Lower leg skin (tissue), 3 donors: ENCODE data around the gene VAMP8.

ENCODE experiments used
- CTCF ChIP-seq, 3 donors: fragments of 450-650 bp; IDR thresholded peaks; one replicate each; pipeline ENCODE4 v1.5.1; 2016; ENCODE audit warnings: antibody characterized with exemption in 3 of 3, mild to moderate bottlenecking in 3 of 3, moderate library complexity in 2 of 3
- POLR2A ChIP-seq, 2 donors: fragments of 450-650 bp; IDR thresholded peaks; one replicate each; pipeline ENCODE4 v1.6.1; 2016 to 2017; ENCODE audit warnings: antibody characterized with exemption in 2 of 2, mild to moderate bottlenecking in 1 of 2, moderate library complexity in 1 of 2

GRCh38 chr2:85611705-85612587, 34.6 kb downstream of the VAMP8 start, which contains the start of gene C2orf68:
- TF ChIP-seq POLR2A (IDR thresholded peaks at IDR 0.05) (no peak), CTCF (IDR thresholded peaks at IDR 0.05) (no peak)
